Cardiac atrium fibroblast (primary cell): ENCODE data around the gene SPACA4. TPM values are rescaled to one million over a fixed set of nuclear protein-coding genes. Genes with fewer than 3 reads are reported as not detected.

Experiments used
- total RNA-seq: library from RNA; depleted of rRNA; stranded (reverse); fragments of >200 nt; gene quantifications from 2 replicates; pipeline ENCODE4 v1.2.3, GENCODE V29; 2015

The SPACA4 gene, protein sequence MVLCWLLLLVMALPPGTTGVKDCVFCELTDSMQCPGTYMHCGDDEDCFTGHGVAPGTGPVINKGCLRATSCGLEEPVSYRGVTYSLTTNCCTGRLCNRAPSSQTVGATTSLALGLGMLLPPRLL
- total RNA-seq: not detected in 2 replicates

DNA sequence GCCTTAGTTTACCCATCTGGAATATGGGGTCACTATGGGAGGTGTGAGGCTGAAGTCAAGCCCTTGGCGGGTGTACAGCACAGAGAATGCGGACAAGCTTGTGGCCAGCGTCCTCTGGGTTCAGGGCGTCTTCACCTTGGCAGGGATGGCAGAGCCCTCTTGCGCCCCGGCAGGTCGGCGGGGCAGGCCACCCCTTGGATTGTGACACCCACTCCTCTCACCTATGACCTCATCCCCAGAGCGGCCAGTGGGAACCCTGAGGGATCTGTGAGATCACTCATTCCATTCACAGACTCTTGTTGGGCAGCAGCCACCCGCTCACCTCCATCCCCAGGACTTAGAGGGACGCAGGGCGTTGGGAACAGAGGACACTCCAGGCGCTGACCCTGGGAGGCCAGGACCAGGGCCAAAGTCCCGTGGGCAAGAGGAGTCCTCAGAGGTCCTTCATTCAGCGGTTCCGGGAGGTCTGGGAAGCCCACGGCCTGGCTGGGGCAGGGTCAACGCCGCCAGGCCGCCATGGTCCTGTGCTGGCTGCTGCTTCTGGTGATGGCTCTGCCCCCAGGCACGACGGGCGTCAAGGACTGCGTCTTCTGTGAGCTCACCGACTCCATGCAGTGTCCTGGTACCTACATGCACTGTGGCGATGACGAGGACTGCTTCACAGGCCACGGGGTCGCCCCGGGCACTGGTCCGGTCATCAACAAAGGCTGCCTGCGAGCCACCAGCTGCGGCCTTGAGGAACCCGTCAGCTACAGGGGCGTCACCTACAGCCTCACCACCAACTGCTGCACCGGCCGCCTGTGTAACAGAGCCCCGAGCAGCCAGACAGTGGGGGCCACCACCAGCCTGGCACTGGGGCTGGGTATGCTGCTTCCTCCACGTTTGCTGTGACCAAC, at the start of gene SPACA4:
TSS of gene SPACA4 (plus strand) at position 280 of the 896 bp plus-strand sequence. CDS start at position 517, 237 bp downstream.

DNA sequence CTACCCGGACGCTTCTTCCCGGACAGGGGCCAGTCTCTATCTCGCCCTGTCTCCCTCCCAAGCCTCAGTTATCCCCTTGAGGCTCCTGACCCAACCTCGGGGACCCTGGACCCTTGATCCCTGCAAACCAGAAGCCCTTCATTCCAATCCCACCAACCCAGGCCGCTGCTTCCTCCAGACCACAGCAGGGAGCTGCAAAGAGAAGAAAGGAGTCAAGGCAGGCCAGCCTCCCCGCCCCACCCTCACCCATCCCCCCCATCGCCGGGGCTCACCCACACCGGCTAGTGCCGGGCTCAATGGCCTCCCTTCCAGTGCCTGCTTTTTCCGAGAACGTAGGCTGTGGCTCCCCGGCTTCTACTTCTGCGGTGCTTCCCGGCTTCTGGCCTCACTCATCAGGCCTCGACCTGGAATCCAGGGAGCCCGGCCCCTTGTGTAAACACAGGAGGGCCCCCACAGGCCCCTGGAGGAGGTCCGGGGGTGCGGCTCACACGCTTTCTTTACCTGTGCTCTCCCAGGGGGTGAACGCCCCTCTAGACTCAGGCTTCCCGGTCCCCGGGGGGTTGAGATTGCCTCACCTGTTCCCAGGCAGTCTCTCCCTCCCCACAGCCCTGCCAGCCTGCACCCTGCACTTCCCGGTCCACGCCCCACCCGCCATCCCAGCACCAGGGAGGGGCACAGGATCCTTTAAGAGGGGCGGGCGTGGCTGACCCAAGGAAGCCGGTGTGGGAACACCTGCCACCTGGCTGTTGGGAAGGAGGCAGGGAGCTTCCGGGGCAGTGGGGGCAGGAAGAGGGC, 8.1 kb downstream of the SPACA4 start, which contains the start of gene FAM83E:
TSS of gene FAM83E (minus strand) at position 641 of the 795 bp plus-strand sequence. CDS start 1,704 bp downstream, outside the sequence.

DNA sequence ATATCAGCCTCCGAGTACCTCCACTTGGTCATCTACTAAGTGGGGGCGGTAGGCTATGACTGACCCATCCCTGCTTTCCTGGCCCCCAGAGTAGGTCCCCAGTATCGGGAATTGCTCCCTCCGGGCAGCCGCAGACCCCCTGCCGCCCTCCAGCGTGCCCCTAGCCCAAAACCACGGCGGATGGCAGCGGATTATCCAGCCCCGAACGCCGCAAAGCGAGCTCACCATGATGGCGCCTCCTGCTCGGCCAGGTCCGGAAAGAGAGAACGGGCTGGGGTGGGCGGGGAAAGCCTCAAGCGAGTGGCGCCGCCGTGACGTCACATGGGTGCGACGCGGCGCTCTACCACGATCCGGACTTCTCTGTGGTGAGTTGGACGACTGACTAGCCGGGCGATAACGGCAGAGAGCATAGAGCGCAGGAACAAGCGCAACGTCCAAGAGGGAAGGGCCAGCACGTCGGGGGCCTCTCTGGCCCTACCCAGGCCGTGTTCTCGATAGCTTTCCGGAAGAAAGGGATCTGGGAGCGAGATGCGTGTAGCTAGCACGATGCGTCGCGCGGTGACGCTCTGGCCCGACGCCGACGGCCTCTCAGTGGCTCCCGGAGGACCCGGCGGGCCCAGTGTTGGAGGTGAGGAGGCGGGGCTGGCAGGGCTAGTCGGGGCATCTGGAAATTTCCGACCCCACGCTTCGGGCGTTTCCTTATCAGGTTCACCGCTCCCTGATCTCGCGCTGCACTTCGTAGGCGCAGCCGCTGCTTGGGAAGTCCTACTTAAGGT, 12.6 kb downstream of the SPACA4 start, which contains the start of the genes RPL18 and SPHK2:
TSS of gene RPL18 (minus strand) at position 263 of the 776 bp plus-strand sequence. CDS start at position 228, 35 bp downstream.
TSS of gene SPHK2 (plus strand) at position 591 of the 776 bp plus-strand sequence. CDS start 1,009 bp downstream, outside the sequence.

DNA sequence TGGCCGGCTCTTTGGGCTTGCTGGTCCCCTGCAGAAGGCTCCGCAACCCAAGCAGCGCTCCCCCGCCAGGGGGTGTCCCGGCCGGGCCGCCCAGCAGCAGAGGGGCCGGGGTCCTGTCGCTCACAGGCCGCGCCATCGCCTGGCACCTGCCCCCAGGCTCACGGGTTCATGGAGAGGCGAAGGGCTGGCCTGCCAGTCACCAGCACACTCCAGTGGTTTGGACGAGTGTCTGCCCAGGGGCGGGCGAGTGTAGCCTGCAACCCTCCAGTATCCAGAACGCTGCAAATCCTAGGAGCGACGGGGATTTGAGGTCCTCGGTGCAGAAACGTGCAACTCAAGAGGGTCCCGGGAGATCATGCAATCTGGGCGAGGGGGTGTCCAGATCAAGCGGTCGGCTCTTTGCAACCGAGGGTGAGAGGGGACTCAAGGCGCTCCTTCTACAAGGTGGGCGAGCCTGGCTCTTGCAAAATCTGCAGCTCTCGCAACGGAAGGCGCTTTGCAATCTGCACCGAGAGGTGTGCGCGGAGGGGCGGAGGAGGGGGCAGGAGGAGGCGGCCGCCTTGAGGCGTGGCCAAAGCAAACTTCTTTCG, 30.4 kb downstream of the SPACA4 start, which contains the start of gene DBP:
TSS of gene DBP (minus strand) at position 521 of the 590 bp plus-strand sequence. CDS start at position 136, 385 bp downstream.

DNA sequence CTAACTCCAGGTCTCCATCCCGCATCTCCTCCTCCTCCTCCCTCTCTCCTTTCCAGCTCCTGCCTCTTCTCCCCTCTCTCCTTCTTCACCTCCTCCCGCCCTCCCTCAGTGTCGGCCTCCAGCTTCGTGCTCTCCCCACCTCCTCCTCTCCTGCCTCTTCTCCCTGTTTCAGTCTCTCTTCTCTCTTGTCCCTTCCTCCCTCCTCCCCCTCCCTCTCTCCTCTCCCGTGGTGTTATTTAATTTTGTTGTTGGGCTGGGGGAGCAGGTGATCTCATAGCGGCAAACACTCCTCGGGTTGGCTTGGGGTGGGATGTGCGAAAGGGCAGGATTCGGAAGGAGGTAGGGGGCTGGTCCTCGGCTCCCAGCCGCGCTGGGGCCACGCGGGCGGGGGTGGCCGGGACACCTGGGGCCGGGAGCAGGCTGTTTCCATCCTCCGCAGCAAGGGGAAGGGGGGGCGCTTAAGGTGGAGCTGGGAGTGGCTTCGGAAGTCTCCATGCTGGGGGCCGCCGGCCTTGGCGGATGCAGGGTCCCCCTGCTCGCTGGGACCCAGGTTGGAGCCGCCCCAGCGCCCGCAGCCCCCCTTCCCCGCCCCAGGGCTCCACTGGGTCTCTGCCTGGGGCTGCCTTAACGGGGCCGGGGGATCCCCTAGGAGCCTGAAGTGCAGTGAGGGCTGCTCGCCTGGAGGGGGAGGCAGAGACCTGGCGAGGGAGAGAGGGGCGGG, 39.6 kb downstream of the SPACA4 start, which contains the start of gene CA11:
TSS of gene CA11 (minus strand) at position 187 of the 721 bp plus-strand sequence. CDS start 555 bp downstream, outside the sequence.

Other genes starting within 250 kb of the SPACA4 start
- gene TMEM143, start 242.8 kb upstream of the SPACA4 start, total RNA-seq: 5.5 and 5.8 TPM in 2 replicates
- not detected in 2 replicates for gene SYNGR4, start 242.4 kb upstream of the SPACA4 start, total RNA-seq
- 219 and 256 TPM in 2 replicates for gene KDELR1, start 215.2 kb upstream of the SPACA4 start, total RNA-seq
- 1.1 and 1.3 TPM in 2 replicates for gene GRIN2D, start 213.1 kb upstream of the SPACA4 start, total RNA-seq
- 41.5 and 42.6 TPM in 2 replicates for gene GRWD1, start 160.8 kb upstream of the SPACA4 start, total RNA-seq
- gene KCNJ14, start 151.2 kb upstream of the SPACA4 start, total RNA-seq: 0.36 and 0.49 TPM in 2 replicates
- gene CYTH2, start 137.4 kb upstream of the SPACA4 start, total RNA-seq: 30.6 and 35.6 TPM in 2 replicates
- 0.49 TPM in 1 of 2 replicates, not detected in the other for gene LMTK3, start 94.9 kb upstream of the SPACA4 start, total RNA-seq
- not detected in 2 replicates for gene SULT2B1, start 54.6 kb upstream of the SPACA4 start, total RNA-seq
- gene FAM83E, start 8.3 kb downstream of the SPACA4 start, total RNA-seq: 0.32 TPM in 1 of 2 replicates, not detected in the other
- gene RPL18, start 12.4 kb downstream of the SPACA4 start, total RNA-seq: 2,406 and 2,632 TPM in 2 replicates
- 8.3 and 13.4 TPM in 2 replicates for gene SPHK2, start 12.8 kb downstream of the SPACA4 start, total RNA-seq
- gene DBP, start 30.6 kb downstream of the SPACA4 start, total RNA-seq: 1.3 and 3.6 TPM in 2 replicates
- gene CA11, start 39.4 kb downstream of the SPACA4 start, total RNA-seq: 1.1 and 3.2 TPM in 2 replicates
- gene NTN5, start 66.3 kb downstream of the SPACA4 start, total RNA-seq: not detected in 2 replicates
- gene FUT2, start 89.2 kb downstream of the SPACA4 start, total RNA-seq: not detected in 2 replicates
- 0.32 and 0.72 TPM in 2 replicates for gene MAMSTR, start 113.0 kb downstream of the SPACA4 start, total RNA-seq
- gene RASIP1, start 133.9 kb downstream of the SPACA4 start, total RNA-seq: 2.2 and 3.4 TPM in 2 replicates
- not detected in 2 replicates for gene IZUMO1, start 140.2 kb downstream of the SPACA4 start, total RNA-seq
- gene FUT1, start 145.9 kb downstream of the SPACA4 start, total RNA-seq: 0.32 and 1.1 TPM in 2 replicates
- not detected in 2 replicates for gene FGF21, start 148.8 kb downstream of the SPACA4 start, total RNA-seq
- gene BCAT2, start 204.3 kb downstream of the SPACA4 start, total RNA-seq: 50.5 and 82.1 TPM in 2 replicates
- 0.49 and 1.8 TPM in 2 replicates for gene HSD17B14, start 229.7 kb downstream of the SPACA4 start, total RNA-seq